GM21390 (cell line): Measurements from ENCODE around the gene KCNQ5.
A peak's percentile ranks its signal among the peaks of the same experiment; 100 is the strongest.

Source experiments
- ATAC-seq: cut with Tn5 transposase; IDR thresholded peaks from one replicate; pipeline ENCODE4 v1.9.1; 2021; ENCODE audit not compliant: unreplicated experiment

The KCNQ5 gene

DNA sequence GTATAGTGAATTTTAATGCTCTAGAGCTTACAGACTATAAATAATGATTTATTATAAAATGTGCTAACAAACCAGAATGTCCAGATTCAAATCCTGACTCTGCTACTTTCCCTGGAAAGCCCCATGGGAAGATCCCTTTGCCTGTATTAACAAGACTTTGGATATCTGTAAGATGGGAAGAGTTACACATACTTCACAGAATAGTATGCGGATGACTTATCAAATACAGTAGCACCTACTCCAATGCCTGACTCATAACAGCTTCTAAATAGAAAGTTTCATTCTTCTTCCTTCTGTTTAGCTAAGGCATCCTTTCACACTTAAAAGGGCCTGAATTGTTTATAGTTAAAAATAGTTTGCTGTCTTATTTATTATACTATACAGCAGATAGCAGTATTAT is 166.3 kb downstream of the KCNQ5 start:
- no peak for ATAC-seq

- no peak for ATAC-seq
These were observed 167.3 kb downstream of the KCNQ5 start for GRCh38 chr6:72789145-72789544.

GRCh38 chr6:72792692-72793091 is 170.8 kb downstream of the KCNQ5 start:
- ATAC-seq, result no peak

DNA sequence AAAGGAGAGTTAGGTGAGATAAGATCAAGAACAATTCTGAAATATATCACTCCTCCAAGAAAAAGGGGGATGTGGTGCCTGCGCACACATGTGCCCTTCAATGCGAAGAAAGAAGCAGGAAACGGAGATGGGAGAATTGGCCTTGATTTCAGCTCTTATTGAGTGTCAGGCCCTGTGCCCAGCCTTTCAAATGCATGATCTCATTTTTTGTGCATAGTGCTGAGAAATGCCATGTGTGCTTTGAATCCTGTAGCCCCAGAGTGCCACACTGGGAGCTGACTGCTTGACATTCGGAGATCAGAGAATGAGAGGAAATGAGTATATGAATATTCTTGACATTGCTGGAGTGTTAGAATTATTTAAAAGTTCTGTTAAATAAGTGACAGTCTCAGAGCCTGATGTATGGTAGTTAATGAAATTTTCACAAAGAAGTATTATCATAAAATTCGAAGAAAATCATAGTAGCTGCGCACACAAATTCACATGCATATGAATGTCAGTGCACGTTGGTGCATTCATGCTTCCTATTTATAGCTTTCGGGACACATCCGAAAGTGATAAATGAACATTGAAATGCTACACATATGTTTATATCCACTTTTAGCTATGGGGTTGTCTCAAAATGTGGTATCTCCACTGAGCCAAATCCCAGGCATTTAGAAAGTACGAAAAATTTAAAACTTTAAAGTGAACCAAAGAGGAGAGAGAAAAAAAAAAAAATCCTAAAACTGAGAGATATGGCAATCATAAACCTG is 172.0 kb downstream of the KCNQ5 start:
- no peak for ATAC-seq

- no peak for ATAC-seq
These were observed 176.3 kb downstream of the KCNQ5 start for GRCh38 chr6:72798196-72798595.

DNA sequence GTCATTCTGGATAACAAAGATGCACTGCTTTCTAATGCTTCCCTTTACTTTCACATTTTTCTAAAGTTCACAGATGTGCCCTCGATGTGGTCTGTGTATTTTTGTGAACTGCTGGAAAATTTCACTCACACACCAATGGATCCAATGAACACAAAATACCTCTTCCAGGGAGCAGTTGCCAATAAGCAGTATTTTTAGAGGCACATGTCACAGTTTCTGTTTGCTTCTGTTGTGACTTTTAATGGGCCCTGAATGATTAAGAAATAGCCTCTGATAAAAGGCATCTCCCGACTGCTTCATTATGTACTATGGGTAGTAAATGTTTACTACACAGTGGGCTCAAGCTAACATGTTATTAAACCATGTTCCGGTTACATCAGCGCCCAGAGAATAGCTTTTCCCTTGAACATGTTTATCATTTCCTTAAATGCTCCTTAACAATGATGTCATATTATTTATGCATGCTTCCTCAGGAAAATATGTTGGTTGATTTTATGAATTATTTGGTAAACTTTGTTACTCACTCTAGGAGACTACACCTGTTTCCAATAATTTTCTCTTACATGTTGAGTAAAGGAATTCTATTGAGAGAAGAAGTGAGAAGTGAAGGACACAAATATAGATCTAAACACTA is 188.0 kb downstream of the KCNQ5 start:
- ATAC-seq, result no peak

- ATAC-seq, result no peak
These were observed 188.9 kb downstream of the KCNQ5 start for GRCh38 chr6:72810571-72811280.

- no peak for ATAC-seq
These were observed 190.1 kb downstream of the KCNQ5 start for GRCh38 chr6:72811971-72812421.

GRCh38 chr6:72813807-72814596 is 192.1 kb downstream of the KCNQ5 start:
- ATAC-seq, result no peak

GRCh38 chr6:72816022-72816421 is 194.2 kb downstream of the KCNQ5 start:
- ATAC-seq, result no peak

DNA sequence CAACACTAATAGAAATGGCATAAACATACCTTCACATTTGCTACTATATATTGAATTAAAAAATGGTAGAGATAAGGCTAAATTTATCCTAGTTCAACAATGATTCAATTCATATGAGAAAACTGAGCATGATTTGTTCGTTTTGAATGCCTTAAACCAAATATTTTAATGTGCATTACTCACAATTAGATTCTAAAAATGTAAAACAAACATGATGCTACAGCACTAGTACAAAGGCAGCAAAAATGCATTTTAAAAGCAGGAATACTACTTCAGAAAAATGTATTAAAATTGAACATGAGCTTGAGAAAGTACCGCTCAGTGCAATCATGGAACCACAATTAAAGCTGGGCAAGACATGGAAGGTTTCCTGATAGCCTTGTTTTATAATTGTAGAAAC is 195.3 kb downstream of the KCNQ5 start:
- ATAC-seq, result no peak

DNA sequence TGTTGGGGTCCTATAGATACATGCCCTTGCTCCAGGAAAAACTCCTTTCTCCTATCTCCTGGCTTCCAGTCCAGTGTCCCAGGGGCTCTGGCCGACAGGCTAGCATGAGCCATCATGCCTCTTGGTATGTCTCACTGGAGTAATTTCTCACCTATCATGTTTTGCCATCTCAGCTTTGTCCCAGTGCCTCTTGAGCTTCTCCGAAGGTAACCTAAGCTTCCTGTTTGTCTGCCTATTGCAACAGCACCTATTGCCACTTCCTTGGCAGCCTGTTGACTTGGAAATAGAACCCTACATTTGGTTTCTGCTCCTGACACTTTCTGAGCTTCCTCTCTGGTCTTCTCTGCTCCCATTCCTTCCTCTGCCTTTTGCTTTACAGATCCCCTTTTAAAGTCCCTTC is 197.7 kb downstream of the KCNQ5 start:
- no peak for ATAC-seq

GRCh38 chr6:72820153-72820552 is 198.3 kb downstream of the KCNQ5 start:
- no peak for ATAC-seq

- ATAC-seq, result no peak
These were observed 199.0 kb downstream of the KCNQ5 start for GRCh38 chr6:72820906-72821305.

GRCh38 chr6:72822023-72822422 is 200.2 kb downstream of the KCNQ5 start:
- no peak for ATAC-seq

DNA sequence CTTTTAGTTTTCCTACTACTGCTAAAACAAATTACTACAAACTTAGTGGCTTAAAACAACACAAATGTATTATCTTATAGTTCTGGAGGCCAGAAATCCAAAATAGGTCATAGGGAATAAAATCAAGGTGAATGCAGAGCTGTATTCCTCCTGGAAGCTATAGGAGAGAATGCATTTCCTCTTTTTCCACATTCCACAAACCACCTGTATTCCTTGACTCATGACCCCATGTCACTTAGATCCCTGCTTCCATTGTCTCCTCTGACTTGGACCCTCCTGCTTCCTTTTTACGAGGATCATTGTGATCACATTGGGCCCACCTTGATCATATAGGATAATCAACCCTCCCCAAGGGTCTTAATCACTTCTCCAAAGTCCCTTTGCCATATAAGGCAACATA is 200.8 kb downstream of the KCNQ5 start:
- ATAC-seq, result no peak

GRCh38 chr6:72824833-72825232 is 203.0 kb downstream of the KCNQ5 start:
- ATAC-seq, result peak; percentile 74

GRCh38 chr6:72825315-72825911 is 203.5 kb downstream of the KCNQ5 start:
- ATAC-seq, result peak; percentile 46

GRCh38 chr6:72826037-72826436 is 204.2 kb downstream of the KCNQ5 start:
- ATAC-seq, result no peak

DNA sequence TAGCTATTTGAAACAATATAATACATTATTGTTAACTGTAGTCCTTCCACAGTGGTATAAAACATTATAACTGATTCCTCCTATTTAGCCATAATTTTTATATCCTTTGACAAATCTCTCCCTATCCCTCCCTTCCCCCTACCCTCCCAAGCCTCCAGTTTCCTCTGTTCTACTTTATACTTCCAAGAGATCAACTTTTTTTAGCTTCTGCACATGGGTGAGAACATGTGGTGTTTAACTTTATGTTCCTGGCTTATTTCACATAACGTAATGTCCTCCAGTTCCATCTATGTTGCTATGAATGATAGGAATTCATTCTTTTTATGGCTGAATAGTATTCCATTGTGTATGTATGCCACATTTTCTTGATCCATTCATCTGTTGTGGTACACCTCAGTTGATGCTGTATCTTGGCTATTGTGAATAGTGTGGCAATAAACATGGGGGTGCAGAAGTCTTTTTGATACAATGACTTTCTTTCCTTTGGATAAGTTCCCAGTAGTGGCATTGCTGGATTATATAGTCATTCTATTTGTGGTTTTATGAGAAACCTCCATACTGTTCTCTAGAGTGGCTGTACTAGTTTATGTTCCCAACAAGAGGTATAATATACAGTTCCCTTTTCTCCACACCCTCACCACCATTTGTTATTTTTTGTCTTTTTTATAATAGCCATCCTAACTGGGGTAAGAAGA is 205.0 kb downstream of the KCNQ5 start:
- ATAC-seq, result no peak
